Activated T-cell treated with anti-CD3 and anti-CD28 coated beads, Interleukin-2, amount 50 U/mL, for 1 hour (primary cell): ENCODE results near the gene ACY1.
"Not testable (repeated sequence)": the region's sequence is repeated elsewhere in the genome, so short reads cannot be mapped to it uniquely, and the experiment has no call there.

Experiments used
- DNase-seq: peaks from one replicate; pipeline ENCODE4 v3.0.0-alpha.2; 2020

ACY1 gene

GRCh38 chr3:52030714-52031310 lies 47.5 kb downstream of the ACY1 start:
- no peak for DNase-seq

- DNase-seq: no peak
Observed at GRCh38 chr3:52031896-52032295, 48.6 kb downstream of the ACY1 start.

GRCh38 chr3:52032702-52033408 lies 49.5 kb downstream of the ACY1 start:
- no peak for DNase-seq

- not testable (repeated sequence) for DNase-seq
Observed at GRCh38 chr3:52033748-52034147, 50.4 kb downstream of the ACY1 start.

GRCh38 chr3:52034212-52034611 lies 50.9 kb downstream of the ACY1 start:
- DNase-seq: no peak

- no peak for DNase-seq
Observed at GRCh38 chr3:52034651-52035050, 51.3 kb downstream of the ACY1 start.

- no peak for DNase-seq
Observed at GRCh38 chr3:52036222-52036694, 52.9 kb downstream of the ACY1 start.

GRCh38 chr3:52036829-52037228 lies 53.5 kb downstream of the ACY1 start:
- no peak for DNase-seq

- DNase-seq: no peak
Observed at GRCh38 chr3:52037291-52037690, 54.0 kb downstream of the ACY1 start.

GRCh38 chr3:52038227-52038626 lies 54.9 kb downstream of the ACY1 start:
- no peak for DNase-seq
